K562 (cell line): ENCODE measurements around the gene GFAP. TPM values are rescaled to one million over a fixed set of nuclear protein-coding genes. Genes with fewer than 3 reads are reported as not detected.

Experiments used
- AFF1 ChIP-seq, 2 experiments: fragments of 450-650 bp; IDR thresholded peaks; 2 replicates each; pipeline ENCODE4 v1.6.1; 2018; ENCODE audit warnings: mild to moderate bottlenecking in 2 of 2, low read depth in 1 of 2; ENCODE audit not compliant: partially characterized antibody in 2 of 2
- E4F1 ChIP-seq: fragments of 250-450 bp; sonication (Bioruptor Pico); IDR thresholded peaks from 2 replicates; pipeline ENCODE4 v1.5.0; 2021; ENCODE audit warnings: mild to moderate bottlenecking, borderline replicate concordance
- FIP1L1 ChIP-seq: fragments of 200-400 bp; formaldehyde crosslinking; IDR thresholded peaks from 2 replicates; pipeline ENCODE4 v1.6.1; 2018; ENCODE audit warnings: mild to moderate bottlenecking, low read depth, low read length; ENCODE audit not compliant: poor library complexity, severe bottlenecking
- POLR2A ChIP-seq: fragments of 450-650 bp; conservative IDR thresholded peaks from 2 replicates; pipeline ENCODE4 v1.6.1; 2016
- PTTG1 ChIP-seq: fragments of 450-650 bp; IDR thresholded peaks from 2 replicates; pipeline ENCODE4 v1.6.1; 2016; ENCODE audit warnings: low read depth, mild to moderate bottlenecking, missing genetic modification characterization, missing compliant biosample characterization
- RB1 ChIP-seq: fragments of 450-650 bp; IDR thresholded peaks from 2 replicates; pipeline ENCODE4 v1.6.1; 2017; ENCODE audit warnings: low read depth, mild to moderate bottlenecking
- RBM14 ChIP-seq: fragments of 200-400 bp; formaldehyde crosslinking; IDR thresholded peaks from 2 replicates; pipeline ENCODE4 v1.6.1; 2018; ENCODE audit warnings: low read depth, mild to moderate bottlenecking, low read length, moderate library complexity, borderline replicate concordance; ENCODE audit not compliant: insufficient read depth
- TCF15 ChIP-seq: fragments of 250-450 bp; sonication (Bioruptor Pico); IDR thresholded peaks from 2 replicates; pipeline ENCODE4 v1.8.0; 2022; ENCODE audit warnings: moderate library complexity, mild to moderate bottlenecking, inconsistent platforms
- TRIM28 ChIP-seq: fragments of 450-650 bp; IDR thresholded peaks from 2 replicates; pipeline ENCODE4 v1.6.1; 2017
- ZBTB40 ChIP-seq, 2 experiments: fragments of 450-650 bp in 1 of 2; sonication (generic) in 1 of 2; formaldehyde crosslinking in 1 of 2; IDR thresholded peaks; 2 replicates each; pipeline versions ENCODE4 v1.7.1 to v1.9.0; 2016 to 2022; ENCODE audit warnings: inconsistent platforms in 1 of 2, mild to moderate bottlenecking in 1 of 2, missing genetic modification reagents in 1 of 2
- polyA plus RNA-seq, 8 experiments: library from polyadenylated mRNA; depleted of rRNA in 4 of 8; stranded (reverse) in 5 of 8; unstranded in 3 of 8; fragments of >200 nt; fragmentation: Nextera tagmentation in 2 of 8; fragmentation: Illumina TruSeq in 1 of 8; extraction: Ambion mirVana in 2 of 8; extraction: Trizol in 1 of 8; gene quantifications; 2 replicates each; pipeline versions ENCODE4 v1.2.1 to v1.2.3, GENCODE V29; 2011 to 2014; ENCODE audit warnings: inconsistent platforms in 1 of 8, missing spikeins in 1 of 8
- total RNA-seq, 7 experiments: library from RNA; depleted of rRNA in 6 of 7; stranded (reverse); fragments of >200 nt in 6 of 7; fragmentation: Illumina TruSeq in 2 of 7; extraction: Trizol in 2 of 7; gene quantifications; 2 replicates each; pipeline versions ENCODE4 v1.2.1 to v1.2.3, GENCODE V29; 2011 to 2021; ENCODE audit warnings: low replicate concordance in 1 of 7

Gene GFAP
- total and polyA plus RNA-seq, 9 of the 15 experiments (the other 6 are each of a cell fraction or from before 2014, with no cell fraction given), result 0.07 to 1.4 (median 0.60) TPM; not detected in 1

GRCh38 chr17:44899074-44899782 lies 16.1 kb downstream of the GFAP start, which contains the start of gene EFTUD2 (continued):
- TF ChIP-seq ZBTB40 (IDR thresholded peaks at IDR 0.05), result peak; percentile 61; the same call in 1 of the 2 replicates
- no peak for TF ChIP-seq ZBTB40 (CRISPR knock-in tag; IDR thresholded peaks at IDR 0.05)
- TF ChIP-seq TCF15 (CRISPR knock-in tag), result no peak
- peak; percentile 95 for TF ChIP-seq FIP1L1
- peak; percentile 98 for TF ChIP-seq RB1
- no peak for TF ChIP-seq RBM14
- peak; percentile 92 for TF ChIP-seq POLR2A
- TF ChIP-seq PTTG1 (tag), result no peak
- no peak for TF ChIP-seq E4F1 (CRISPR knock-in tag)
- TF ChIP-seq TRIM28, result 0 out of 2 replicates have a peak, but pooled peaks have one; percentile 17
- peak in 1 of 2 experiments; percentile 59 for TF ChIP-seq AFF1 (IDR thresholded peaks at IDR 0.05; ENCODE audit: low read depth in 1 of 2, partially characterized antibody in 2 of 2)
